GM18520 (cell line): ENCODE data around the gene MIXL1.
A peak's percentile ranks its signal among the peaks of the same experiment; 100 is the strongest.
"Not testable (repeated sequence)": the region's sequence is repeated elsewhere in the genome, so short reads cannot be mapped to it uniquely, and the experiment has no call there.

Source experiments
- ATAC-seq: cut with Tn5 transposase; IDR thresholded peaks from one replicate; pipeline ENCODE4 v1.9.1; 2021; ENCODE audit not compliant: unreplicated experiment

Gene MIXL1

GRCh38 chr1:226212545-226212944, 10.9 kb upstream of the MIXL1 start:
- no peak for ATAC-seq

GRCh38 chr1:226215239-226215638, 8.2 kb upstream of the MIXL1 start:
- ATAC-seq, result no peak

- ATAC-seq, result no peak
Observed at GRCh38 chr1:226216056-226216455, 7.4 kb upstream of the MIXL1 start.

DNA sequence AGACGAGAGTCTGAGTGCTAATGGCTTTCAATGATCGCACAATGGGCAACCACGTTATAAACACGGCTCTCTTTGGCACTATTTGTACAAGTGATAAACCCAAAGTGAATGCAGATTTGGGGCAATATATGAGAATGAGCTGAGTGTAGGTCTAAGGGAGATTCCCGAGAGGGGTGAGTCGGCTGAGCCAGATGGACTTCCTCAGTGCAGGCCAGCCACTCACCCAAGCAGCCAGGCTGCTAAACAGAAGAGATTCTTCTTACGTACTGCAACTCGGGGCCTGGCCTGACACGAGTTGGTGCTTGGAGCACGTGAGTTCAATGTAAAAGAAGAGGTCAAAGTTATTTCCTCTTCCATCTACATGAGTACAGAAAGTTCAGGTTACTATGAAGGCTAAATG, 6.2 kb upstream of the MIXL1 start:
- ATAC-seq, result no peak

GRCh38 chr1:226220473-226221189, 2.8 kb upstream of the MIXL1 start:
- no peak for ATAC-seq

GRCh38 chr1:226222686-226223085, 778 bp upstream of the MIXL1 start:
- ATAC-seq, result no peak

GRCh38 chr1:226223786-226224244, 351 bp downstream of the MIXL1 start:
- no peak for ATAC-seq

DNA sequence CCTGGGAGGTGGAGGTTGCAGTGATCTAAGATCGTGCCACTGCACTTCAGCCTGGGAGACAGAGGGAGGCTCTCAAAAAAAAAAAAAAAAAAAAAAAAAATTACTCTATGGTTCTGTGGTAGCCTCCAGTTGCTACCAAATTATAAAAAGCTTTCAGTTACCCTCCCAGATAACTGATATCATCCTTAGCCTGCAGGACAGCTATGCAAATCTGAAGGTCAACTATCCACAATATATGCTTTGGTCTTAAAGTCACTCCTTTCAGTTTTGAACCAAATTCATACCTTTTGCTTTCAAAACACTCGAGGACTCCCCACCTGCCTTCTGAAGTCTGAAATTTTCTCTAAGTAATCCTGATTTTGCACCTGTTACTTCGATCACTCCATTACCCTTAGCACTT, 3.1 kb downstream of the MIXL1 start:
- ATAC-seq, result no peak

GRCh38 chr1:226233293-226233692, 9.8 kb downstream of the MIXL1 start:
- peak; percentile 55 for ATAC-seq

DNA sequence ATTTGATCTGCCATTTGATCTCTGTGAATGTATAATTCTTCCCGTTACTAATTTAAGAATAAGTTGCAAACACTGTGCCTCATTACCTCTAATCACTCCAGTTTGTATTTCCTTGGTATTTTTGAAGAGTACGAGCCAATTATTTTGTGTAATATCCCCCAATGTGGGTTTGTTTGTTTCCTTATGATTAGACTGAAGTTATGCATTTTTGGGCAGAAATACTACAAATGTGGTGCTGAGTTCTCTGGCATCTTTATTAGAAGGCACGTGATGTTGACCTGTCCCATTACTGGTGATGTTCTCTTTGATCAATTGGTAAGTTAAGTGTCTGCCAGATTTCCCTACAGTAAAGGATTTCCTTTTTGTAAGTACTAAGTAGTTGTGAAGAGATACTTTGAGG, 10.3 kb downstream of the MIXL1 start:
- ATAC-seq, result no peak

DNA sequence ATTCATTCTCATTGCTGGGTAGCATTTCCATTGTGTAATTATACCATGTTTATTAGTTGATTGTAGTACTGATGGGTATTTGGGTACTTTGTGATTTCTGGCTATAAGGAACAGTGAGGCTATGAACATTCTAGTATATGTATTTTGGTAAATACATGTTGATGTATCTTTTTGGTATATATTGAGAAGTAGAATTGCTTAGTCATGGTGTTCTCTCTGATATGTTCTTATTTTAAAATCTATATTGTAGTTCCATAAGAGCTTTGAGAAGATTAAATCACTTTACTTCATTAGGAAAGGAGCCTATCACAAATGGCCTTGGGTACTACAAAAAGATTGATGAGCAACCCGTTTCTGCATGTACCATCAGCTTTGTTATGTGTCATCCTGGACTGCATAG, 13.4 kb downstream of the MIXL1 start:
- no peak for ATAC-seq

GRCh38 chr1:226239421-226239820, 16.0 kb downstream of the MIXL1 start:
- ATAC-seq, result no peak

GRCh38 chr1:226248091-226248490, 24.6 kb downstream of the MIXL1 start:
- ATAC-seq, result no peak

- no peak for ATAC-seq
Observed at GRCh38 chr1:226248796-226249195, 25.3 kb downstream of the MIXL1 start.

DNA sequence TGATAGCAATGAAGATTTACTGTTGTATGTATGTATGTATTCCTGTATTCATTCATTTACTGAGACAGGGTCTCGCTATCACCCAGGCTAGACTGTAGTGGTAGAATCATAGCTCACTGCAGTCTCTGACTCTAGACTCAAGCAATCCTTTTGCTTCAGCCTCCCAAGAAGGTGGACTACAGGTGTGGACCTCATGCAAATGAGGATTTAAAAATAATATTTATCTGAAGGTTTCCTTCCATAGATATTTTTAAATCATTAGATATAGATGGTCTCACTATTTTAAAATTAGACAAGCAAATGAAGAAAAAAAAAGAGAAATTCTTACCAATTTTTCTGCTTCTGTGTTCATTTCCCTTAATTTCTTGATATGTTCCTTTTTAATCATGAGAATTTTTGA, 27.0 kb downstream of the MIXL1 start:
- no peak for ATAC-seq

DNA sequence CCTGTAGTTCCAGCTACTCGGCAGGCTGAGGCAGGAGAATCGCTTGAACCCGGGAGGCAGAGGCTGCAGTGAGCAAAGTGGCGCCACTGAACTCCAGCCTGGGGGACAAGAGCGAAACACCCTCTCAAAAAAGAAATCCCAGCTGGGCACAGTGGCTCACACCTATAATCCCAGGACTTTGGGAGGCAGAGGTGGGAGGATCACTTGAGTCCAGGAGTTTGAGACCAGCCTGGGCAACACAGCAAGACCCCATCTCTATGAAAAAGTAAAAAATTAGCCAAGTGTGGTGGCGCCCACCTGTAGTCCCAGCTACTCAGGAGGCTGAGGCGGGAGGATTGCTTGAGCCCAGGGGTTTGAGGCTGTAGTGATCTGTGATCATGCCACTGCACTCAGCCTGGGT, 29.4 kb downstream of the MIXL1 start:
- ATAC-seq, result not testable (repeated sequence)

DNA sequence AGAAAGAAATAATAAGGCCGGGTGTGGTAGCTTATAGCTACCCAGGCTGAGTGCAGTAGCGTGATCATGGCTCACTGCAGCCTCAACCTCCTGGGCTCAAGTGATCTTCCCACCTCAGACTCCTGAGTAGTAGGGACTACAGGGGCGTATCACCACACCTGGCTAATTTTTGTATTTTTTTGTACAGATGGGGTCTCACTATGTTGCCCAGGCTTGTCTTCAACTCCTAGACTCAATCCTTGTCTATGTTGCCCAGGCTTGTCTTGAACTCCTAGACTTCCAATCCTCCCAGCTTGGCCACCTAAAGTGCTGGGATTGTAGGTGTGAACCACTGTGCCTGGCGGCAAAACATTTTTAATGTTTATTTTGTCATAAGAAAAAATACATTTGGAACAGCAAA, 30.5 kb downstream of the MIXL1 start:
- no peak for ATAC-seq

- ATAC-seq, result no peak
Observed at GRCh38 chr1:226255380-226255779, 31.9 kb downstream of the MIXL1 start.

- no peak for ATAC-seq
Observed at GRCh38 chr1:226261818-226262217, 38.4 kb downstream of the MIXL1 start.

DNA sequence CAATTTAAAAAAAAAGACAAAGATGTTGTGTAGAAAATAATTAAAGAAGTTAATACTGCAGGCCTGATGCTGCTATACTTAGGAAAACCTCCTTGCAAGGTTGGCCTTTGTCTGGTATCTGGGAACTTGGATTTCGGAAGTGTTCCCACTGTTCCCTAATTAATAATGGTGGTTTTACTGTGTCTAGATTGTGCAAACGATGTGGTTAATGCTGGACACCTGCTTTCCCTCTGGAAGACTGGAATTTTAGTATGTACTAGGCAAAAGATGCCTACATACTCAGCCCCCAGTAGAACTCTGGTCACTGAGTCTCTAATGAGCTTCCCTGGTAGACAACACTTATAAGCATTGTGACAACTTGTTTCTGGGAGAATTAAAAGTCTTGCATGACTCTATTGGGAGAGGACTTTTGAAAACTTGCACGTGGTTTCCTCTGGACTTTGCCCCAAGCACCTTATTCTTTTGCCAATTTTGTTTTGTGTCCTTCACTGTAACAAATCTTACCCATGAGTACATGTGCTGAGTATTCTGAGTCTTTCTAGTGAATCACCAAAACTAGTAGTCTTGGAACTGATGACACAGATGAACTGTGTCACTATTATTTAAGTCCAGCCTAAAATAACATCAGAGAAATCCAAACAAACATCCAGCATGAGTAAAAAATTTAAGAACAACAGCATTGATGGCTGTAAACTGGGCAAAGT, 45.1 kb downstream of the MIXL1 start:
- no peak for ATAC-seq

DNA sequence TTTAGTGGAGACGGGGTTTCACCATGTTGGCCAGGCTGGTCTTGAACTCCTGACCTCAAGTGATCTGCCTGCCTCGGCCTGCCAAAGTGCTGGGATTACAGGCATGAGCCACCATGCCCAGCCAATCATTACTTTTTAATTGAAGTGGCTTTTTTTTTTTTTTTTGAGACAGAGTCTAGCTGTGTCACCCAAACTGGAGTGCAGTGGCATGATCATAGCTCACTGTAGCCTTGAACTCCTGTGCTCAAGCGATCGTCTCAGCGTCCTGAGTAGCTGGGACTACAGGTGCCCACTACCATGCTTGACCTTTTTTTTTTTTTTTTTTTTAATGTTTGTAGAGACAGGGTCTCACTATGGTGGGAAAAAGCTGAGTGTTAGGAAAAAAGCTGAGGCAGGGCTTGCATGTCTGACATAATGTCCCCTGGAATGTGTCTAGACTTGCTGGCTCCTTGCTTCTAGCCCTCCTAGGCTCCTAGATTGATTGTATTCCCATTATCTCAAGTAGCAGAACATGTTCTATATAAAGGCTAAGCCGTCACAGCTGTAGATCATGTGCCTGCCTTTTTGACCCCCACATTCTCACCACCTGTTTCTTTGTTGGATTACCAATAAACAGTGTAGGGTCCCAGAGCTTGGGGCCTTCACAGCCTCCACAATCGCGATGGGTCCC, 48.9 kb downstream of the MIXL1 start:
- ATAC-seq, result not testable (repeated sequence)

GRCh38 chr1:226274138-226274537, 50.7 kb downstream of the MIXL1 start:
- ATAC-seq, result no peak
